ENCODE results near the gene SGSM1.
A peak's percentile ranks its signal among the peaks of the same experiment; 100 is the strongest.

The SGSM1 gene

DNA sequence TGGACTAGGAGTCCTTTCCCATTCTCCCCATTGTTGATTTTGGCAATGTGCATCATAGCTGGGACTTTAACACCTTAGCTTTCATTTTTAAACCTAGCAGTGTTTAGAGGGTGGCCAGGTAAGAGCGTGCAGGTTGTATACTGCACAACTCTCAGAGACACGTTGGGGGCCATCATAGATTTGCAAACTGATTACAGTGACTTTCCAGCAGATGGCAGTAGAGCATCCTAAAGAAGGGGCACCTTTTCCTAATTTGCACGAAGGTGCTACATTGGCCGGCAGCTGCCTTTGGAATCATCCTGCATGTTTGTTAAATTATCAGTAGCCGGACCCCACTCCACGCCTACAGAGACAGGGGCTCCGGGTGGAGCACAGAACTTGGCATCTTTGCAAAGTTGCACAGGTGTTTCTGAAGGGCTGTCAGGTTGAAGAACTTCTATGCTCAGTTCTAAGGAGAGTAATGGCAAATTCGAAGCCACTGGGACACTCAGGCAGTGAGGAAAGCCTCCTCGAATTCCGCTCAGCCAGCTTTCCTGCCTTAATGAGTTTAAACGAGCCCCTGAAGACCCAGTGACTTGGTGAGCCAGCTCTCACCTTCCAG lies 132.8 kb downstream of the SGSM1 start:
- ATAC-seq (replicated peaks; ENCODE audit: extremely low read depth, poor library complexity, severe bottlenecking) (peak; percentile 28), DNase-seq (ENCODE audit: low spot score in 2 of 2) (peak in 1 of 2 donors; percentile 13)
- no peaks in the 10 kb centered on the region for H3K27me3 Mint-ChIP-seq
- no peak overlapping the region for H3K4me3 Mint-ChIP-seq
- no peaks in the 10 kb centered on the region for H3K9me3 Mint-ChIP-seq
- no peak overlapping the region for H3K27ac Mint-ChIP-seq (ENCODE audit: low read depth)
- H3K4me1 Mint-ChIP-seq = no peaks in the 10 kb centered on the region
- peaks cover 4% of the 10 kb centered on the region for H3K36me3 Mint-ChIP-seq (ENCODE audit: insufficient read depth)

DNA sequence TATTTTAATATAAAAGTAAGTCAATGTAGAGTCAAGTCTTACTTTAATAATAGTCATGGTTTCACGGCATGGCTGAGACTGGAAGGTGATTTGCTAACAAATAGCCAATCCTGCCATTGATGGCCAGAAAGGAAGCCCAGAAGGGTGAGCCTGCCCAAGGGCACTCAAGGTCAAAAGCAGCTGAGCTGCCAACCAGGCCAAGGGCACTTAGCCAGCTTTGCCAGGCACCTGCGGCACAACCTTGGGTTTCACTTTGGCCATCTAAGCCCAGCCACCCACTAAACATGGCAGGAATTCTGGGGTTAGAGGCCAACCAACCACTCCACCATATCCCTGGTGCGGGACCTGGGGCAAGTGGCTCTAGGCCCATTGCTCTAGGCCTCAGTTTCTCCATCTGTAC lies 136.3 kb downstream of the SGSM1 start:
- H3K9me3 Mint-ChIP-seq = no peaks in the 10 kb centered on the region
- no peak overlapping the region for H3K27ac Mint-ChIP-seq (ENCODE audit: low read depth)
- ATAC-seq (replicated peaks; ENCODE audit: extremely low read depth, poor library complexity, severe bottlenecking) (no peak), DNase-seq (ENCODE audit: low spot score in 2 of 2) (no peak)
- H3K27me3 Mint-ChIP-seq = peaks cover 25% of the 10 kb centered on the region
- no peaks in the 10 kb centered on the region for H3K4me1 Mint-ChIP-seq
- no peak overlapping the region for H3K4me3 Mint-ChIP-seq
- H3K36me3 Mint-ChIP-seq (ENCODE audit: insufficient read depth) = peaks cover 4% of the 10 kb centered on the region

DNA sequence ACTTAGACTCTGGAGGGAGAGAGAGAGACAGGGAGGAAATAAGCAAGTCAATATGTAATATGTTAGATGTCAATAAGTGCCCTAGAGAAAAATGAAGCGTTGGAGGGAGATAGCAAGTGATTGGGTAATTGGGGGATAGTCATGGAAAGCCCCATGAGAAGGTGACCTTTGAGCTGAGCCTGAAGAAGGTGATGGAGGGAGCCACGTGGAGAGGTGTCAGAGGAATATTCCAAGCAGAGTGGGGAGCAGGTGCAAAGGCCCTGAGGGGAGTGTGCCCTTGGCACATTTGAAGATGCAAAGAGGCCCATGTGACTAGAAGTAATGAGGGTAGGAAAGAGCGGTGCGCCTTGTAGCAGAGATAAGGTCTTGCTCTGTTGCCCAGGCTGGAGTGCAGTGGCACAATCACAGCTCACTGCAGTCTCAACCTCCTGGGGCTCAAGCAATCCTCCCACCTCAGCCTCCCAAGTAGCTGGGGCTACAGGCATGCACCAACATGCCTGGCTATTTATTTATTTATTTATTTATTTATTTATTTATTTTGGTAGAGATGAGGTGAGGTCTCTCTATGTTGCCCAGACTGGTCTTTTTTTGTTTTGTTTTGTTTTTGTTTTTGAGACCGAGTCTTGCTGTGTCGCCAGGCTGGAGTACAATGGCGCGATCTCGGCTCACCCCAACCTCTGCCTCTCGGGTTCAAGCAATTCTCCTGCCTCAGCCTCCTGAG lies 138.4 kb downstream of the SGSM1 start:
- Mint-ChIP-seq H3K36me3 (ENCODE audit: insufficient read depth) (no peaks in the 10 kb centered on the region), H3K4me1 (no peaks in the 10 kb centered on the region), H3K27me3 (peaks cover 45% of the 10 kb centered on the region), H3K4me3 (no peak overlapping the region), H3K27ac (ENCODE audit: low read depth) (no peak overlapping the region), H3K9me3 (no peaks in the 10 kb centered on the region)
- no peak for DNase-seq (ENCODE audit: low spot score in 2 of 2)
- no peak for ATAC-seq (replicated peaks; ENCODE audit: extremely low read depth, poor library complexity, severe bottlenecking)

DNA sequence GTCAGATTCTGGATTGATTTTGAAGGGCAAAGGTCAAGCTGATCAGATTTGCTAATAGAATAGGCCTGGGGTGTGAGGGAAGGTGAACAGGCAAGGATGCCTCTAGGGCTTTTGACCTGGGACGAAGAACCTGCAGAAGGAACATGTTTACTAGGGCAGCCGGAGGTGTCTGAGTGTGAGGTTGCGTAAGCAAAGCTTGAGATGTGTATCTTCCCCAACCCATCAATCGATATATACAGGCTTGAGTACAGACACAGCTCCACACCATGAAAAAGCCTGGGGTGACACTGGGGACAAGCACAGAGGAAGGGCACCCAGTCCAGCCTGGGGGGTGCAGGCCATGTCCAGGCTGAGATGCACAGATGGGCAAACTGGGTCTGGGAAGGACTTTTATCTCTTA lies 139.4 kb downstream of the SGSM1 start:
- DNase-seq (ENCODE audit: low spot score in 2 of 2) (no peak), ATAC-seq (replicated peaks; ENCODE audit: extremely low read depth, poor library complexity, severe bottlenecking) (no peak)
- no peak overlapping the region for H3K27ac Mint-ChIP-seq (ENCODE audit: low read depth)
- no peaks in the 10 kb centered on the region for H3K9me3 Mint-ChIP-seq
- H3K4me3 Mint-ChIP-seq = no peak overlapping the region
- peaks cover 5% of the 10 kb centered on the region for H3K4me1 Mint-ChIP-seq
- no peaks in the 10 kb centered on the region for H3K36me3 Mint-ChIP-seq (ENCODE audit: insufficient read depth)
- peaks cover 56% of the 10 kb centered on the region for H3K27me3 Mint-ChIP-seq

GRCh38 chr22:24947383-24947782 lies 141.4 kb downstream of the SGSM1 start:
- peaks cover 71% of the 10 kb centered on the region for H3K27me3 Mint-ChIP-seq
- H3K4me3 Mint-ChIP-seq = no peak overlapping the region
- H3K27ac Mint-ChIP-seq (ENCODE audit: low read depth) = no peak overlapping the region
- ATAC-seq (replicated peaks; ENCODE audit: extremely low read depth, poor library complexity, severe bottlenecking) = no peak
- H3K4me1 Mint-ChIP-seq = peaks cover 17% of the 10 kb centered on the region
- no peak for DNase-seq (ENCODE audit: low spot score in 2 of 2)
- H3K36me3 Mint-ChIP-seq (ENCODE audit: insufficient read depth) = peaks cover 3% of the 10 kb centered on the region
- H3K9me3 Mint-ChIP-seq = no peaks in the 10 kb centered on the region

- H3K36me3 Mint-ChIP-seq (ENCODE audit: insufficient read depth) = peaks cover 3% of the 10 kb centered on the region
- H3K27ac Mint-ChIP-seq (ENCODE audit: low read depth) = no peak overlapping the region
- H3K27me3 Mint-ChIP-seq = peaks cover 71% of the 10 kb centered on the region
- ATAC-seq (replicated peaks; ENCODE audit: extremely low read depth, poor library complexity, severe bottlenecking) (no peak), DNase-seq (ENCODE audit: low spot score in 2 of 2) (no peak)
- no peak overlapping the region for H3K4me3 Mint-ChIP-seq
- H3K4me1 Mint-ChIP-seq = peaks cover 18% of the 10 kb centered on the region
- H3K9me3 Mint-ChIP-seq = no peaks in the 10 kb centered on the region
Observed at GRCh38 chr22:24947881-24948280, 141.9 kb downstream of the SGSM1 start.

- Mint-ChIP-seq H3K4me3 (no peak overlapping the region), H3K36me3 (ENCODE audit: insufficient read depth) (peaks cover 3% of the 10 kb centered on the region), H3K9me3 (no peaks in the 10 kb centered on the region), H3K4me1 (peaks cover 24% of the 10 kb centered on the region), H3K27ac (ENCODE audit: low read depth) (no peak overlapping the region), H3K27me3 (peaks cover 71% of the 10 kb centered on the region)
- DNase-seq (ENCODE audit: low spot score in 2 of 2) = no peak
- ATAC-seq (replicated peaks; ENCODE audit: extremely low read depth, poor library complexity, severe bottlenecking) = no peak
Observed at GRCh38 chr22:24948356-24949202, 142.6 kb downstream of the SGSM1 start.

GRCh38 chr22:24950272-24950902 lies 144.4 kb downstream of the SGSM1 start:
- Mint-ChIP-seq H3K27ac (ENCODE audit: low read depth) (no peak overlapping the region), H3K4me1 (peaks cover 32% of the 10 kb centered on the region), H3K27me3 (peaks cover 64% of the 10 kb centered on the region), H3K9me3 (no peaks in the 10 kb centered on the region), H3K4me3 (peak overlapping the region; percentile 30), H3K36me3 (ENCODE audit: insufficient read depth) (peaks cover 3% of the 10 kb centered on the region)
- ATAC-seq (replicated peaks; ENCODE audit: extremely low read depth, poor library complexity, severe bottlenecking) (no peak), DNase-seq (ENCODE audit: low spot score in 2 of 2) (no peak)

DNA sequence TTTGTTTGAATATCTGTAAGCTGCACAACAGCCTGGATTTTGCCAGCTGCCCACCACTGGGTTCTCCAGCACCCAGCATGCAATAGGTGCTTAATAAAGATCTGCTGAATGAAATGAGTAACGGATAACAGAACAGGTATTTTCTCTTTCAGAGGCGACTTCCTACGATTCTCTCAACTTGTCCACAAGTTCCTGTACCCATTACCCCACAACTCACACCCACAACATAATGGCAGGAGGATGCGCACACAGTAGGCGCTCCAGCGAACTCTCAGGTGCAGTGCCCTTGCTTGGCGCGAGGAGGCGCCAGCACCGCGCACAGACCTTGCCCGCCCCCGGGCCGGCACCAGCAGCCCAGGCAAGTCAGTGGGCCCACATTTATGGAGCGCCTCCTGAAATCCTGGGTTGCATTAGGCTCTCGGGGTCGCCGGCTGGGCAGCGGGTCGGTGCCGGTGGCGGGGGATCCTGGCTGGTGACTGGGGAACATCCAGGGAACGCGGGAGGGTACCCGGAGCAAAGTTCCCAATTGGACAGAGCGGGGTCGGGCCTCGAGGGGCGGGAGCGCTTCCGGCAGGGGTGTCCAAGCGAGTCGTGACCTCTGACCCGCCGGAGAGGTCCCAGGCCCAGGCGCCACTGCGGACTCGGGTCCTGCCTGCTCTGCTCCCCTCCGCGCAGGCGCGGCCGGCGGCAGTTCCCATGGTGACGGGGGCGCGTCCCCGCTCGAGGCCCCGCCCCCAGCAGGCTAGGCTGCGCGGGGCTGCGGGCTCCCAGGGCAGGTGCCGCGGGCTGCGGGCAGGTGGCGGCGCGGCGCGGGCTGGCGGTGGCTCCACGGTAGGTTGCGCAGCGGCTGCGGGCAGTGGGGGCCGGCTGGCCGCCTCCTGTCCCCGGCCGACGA lies 146.2 kb downstream of the SGSM1 start, which contains the start of gene KIAA1671:
KIAA1671 (plus strand) TSS at position 775 of the 895 bp plus-strand sequence. CDS start 75,284 bp downstream, outside the sequence.
- peaks cover 3% of the 10 kb centered on the region for H3K36me3 Mint-ChIP-seq (ENCODE audit: insufficient read depth)
- no peaks in the 10 kb centered on the region for H3K9me3 Mint-ChIP-seq
- peaks cover 48% of the 10 kb centered on the region for H3K27me3 Mint-ChIP-seq
- peak within 1 kb of the TSS; percentile 80 for H3K4me3 Mint-ChIP-seq
- H3K27ac Mint-ChIP-seq (ENCODE audit: low read depth) = peak within 1 kb of the TSS; percentile 68
- DNase-seq (ENCODE audit: low spot score in 2 of 2) = peak; percentile 77 to 80
- peaks cover 32% of the 10 kb centered on the region for H3K4me1 Mint-ChIP-seq
- ATAC-seq (replicated peaks; ENCODE audit: extremely low read depth, poor library complexity, severe bottlenecking) = peak; percentile 88

- Mint-ChIP-seq H3K36me3 (ENCODE audit: insufficient read depth) (peaks cover 3% of the 10 kb centered on the region), H3K4me3 (peak overlapping the region; percentile 68), H3K27me3 (peaks cover 41% of the 10 kb centered on the region), H3K9me3 (no peaks in the 10 kb centered on the region), H3K27ac (ENCODE audit: low read depth) (peak overlapping the region; percentile 68), H3K4me1 (peaks cover 32% of the 10 kb centered on the region)
- peak in 1 of 2 donors; percentile 15 for DNase-seq (ENCODE audit: low spot score in 2 of 2)
- ATAC-seq (replicated peaks; ENCODE audit: extremely low read depth, poor library complexity, severe bottlenecking) = no peak
Observed at GRCh38 chr22:24952837-24953383, 146.9 kb downstream of the SGSM1 start.

GRCh38 chr22:24953384-24954113 lies 147.5 kb downstream of the SGSM1 start:
- H3K9me3 Mint-ChIP-seq = no peaks in the 10 kb centered on the region
- H3K36me3 Mint-ChIP-seq (ENCODE audit: insufficient read depth) = peaks cover 3% of the 10 kb centered on the region
- peaks cover 34% of the 10 kb centered on the region for H3K27me3 Mint-ChIP-seq
- H3K4me1 Mint-ChIP-seq = peaks cover 32% of the 10 kb centered on the region
- peak overlapping the region; percentile 68 for H3K4me3 Mint-ChIP-seq
- DNase-seq (ENCODE audit: low spot score in 2 of 2) (no peak), ATAC-seq (replicated peaks; ENCODE audit: extremely low read depth, poor library complexity, severe bottlenecking) (no peak)
- H3K27ac Mint-ChIP-seq (ENCODE audit: low read depth) = peak overlapping the region; percentile 68
